OCI-LY1 (cell line): ENCODE data around the gene TXNIP.

Experiments used
- H2AFZ ChIP-seq: fragments of 200-600 bp; sonication (generic), shearing (Covaris generic); 2 replicates; pipeline ENCODE4 v1.6.0; 2014; ENCODE audit warnings: antibody characterized with exemption, mild to moderate bottlenecking, low read length
- H3F3A ChIP-seq: fragments of 200-600 bp; sonication (generic), shearing (Covaris generic); 2 replicates; pipeline ENCODE4 v1.6.0; 2014; ENCODE audit warnings: mild to moderate bottlenecking, antibody characterized with exemption, low read length, moderate library complexity; ENCODE audit not compliant: insufficient read depth
- H3K27ac ChIP-seq: fragments of 200-600 bp; sonication (generic); 2 replicates; pipeline ENCODE4 v1.5.1; 2014; ENCODE audit warnings: low read length, mixed run types, mild to moderate bottlenecking, low read depth; ENCODE audit not compliant: poor library complexity, severe bottlenecking
- H3K27me3 ChIP-seq: fragments of 200-600 bp; sonication (generic); 2 replicates; pipeline ENCODE4 v1.6.0; 2014; ENCODE audit warnings: antibody characterized with exemption, mild to moderate bottlenecking, low read length, moderate library complexity; ENCODE audit not compliant: insufficient read depth
- H3K36me3 ChIP-seq: fragments of 200-600 bp; sonication (generic); 2 replicates; pipeline ENCODE4 v1.6.1; 2014; ENCODE audit warnings: mild to moderate bottlenecking, antibody characterized with exemption, low read length, moderate library complexity, mixed read lengths; ENCODE audit not compliant: insufficient read depth
- H3K4me1 ChIP-seq: fragments of 200-600 bp; sonication (generic); 2 replicates; pipeline ENCODE4 v1.5.1; 2014; ENCODE audit warnings: mild to moderate bottlenecking, low read length, moderate library complexity; ENCODE audit not compliant: insufficient read depth, severe bottlenecking
- H3K4me2 ChIP-seq: fragments of 200-600 bp; sonication (generic), shearing (Covaris generic); 2 replicates; pipeline ENCODE4 v1.6.1; 2014; ENCODE audit warnings: low read length
- H3K4me3 ChIP-seq: fragments of 200-600 bp; sonication (generic); 2 replicates; pipeline ENCODE4 v1.5.1; 2014; ENCODE audit warnings: low read length, low read depth, mild to moderate bottlenecking, mixed read lengths; ENCODE audit not compliant: poor library complexity, severe bottlenecking
- H3K79me2 ChIP-seq: fragments of 200-600 bp; shearing (Covaris generic); 2 replicates; pipeline ENCODE4 v1.6.1; 2016; ENCODE audit warnings: mixed run types, low read length, mixed read lengths; ENCODE audit not compliant: insufficient read depth
- H3K9ac ChIP-seq: fragments of 200-600 bp; sonication (generic), shearing (Covaris generic); 2 replicates; pipeline ENCODE4 v1.6.1; 2014; ENCODE audit warnings: mild to moderate bottlenecking, low read length, mixed read lengths
- H3K9me2 ChIP-seq: fragments of 200-600 bp; sonication (generic), shearing (Covaris generic); 2 replicates; pipeline ENCODE4 v1.6.1; 2014; ENCODE audit warnings: low read depth, mild to moderate bottlenecking, low read length, mixed read lengths
- H3K9me3 ChIP-seq: fragments of 200-600 bp; shearing (Covaris generic); 2 replicates; pipeline ENCODE4 v1.6.1; 2014; ENCODE audit warnings: low read length, mixed read lengths
- H4K20me1 ChIP-seq: fragments of 200-600 bp; sonication (generic), shearing (Covaris generic); 2 replicates; pipeline ENCODE4 v1.6.0; 2016; ENCODE audit warnings: mild to moderate bottlenecking, low read length; ENCODE audit not compliant: insufficient read depth
- CTCF ChIP-seq: fragments of 200-600 bp; sonication (generic), shearing (Covaris generic); IDR thresholded peaks from 2 replicates; pipeline ENCODE4 v1.5.1; 2017; ENCODE audit warnings: mild to moderate bottlenecking, antibody characterized with exemption, low read length, moderate library complexity, mixed read lengths
- EZH2 ChIP-seq: fragments of 200-600 bp; sonication (generic), shearing (Covaris generic); IDR thresholded peaks from 2 replicates; pipeline ENCODE4 v1.8.0; 2017; ENCODE audit warnings: borderline replicate concordance, mixed run types, mild to moderate bottlenecking, antibody characterized with exemption, low read length, moderate library complexity, mixed read lengths

Gene TXNIP

DNA sequence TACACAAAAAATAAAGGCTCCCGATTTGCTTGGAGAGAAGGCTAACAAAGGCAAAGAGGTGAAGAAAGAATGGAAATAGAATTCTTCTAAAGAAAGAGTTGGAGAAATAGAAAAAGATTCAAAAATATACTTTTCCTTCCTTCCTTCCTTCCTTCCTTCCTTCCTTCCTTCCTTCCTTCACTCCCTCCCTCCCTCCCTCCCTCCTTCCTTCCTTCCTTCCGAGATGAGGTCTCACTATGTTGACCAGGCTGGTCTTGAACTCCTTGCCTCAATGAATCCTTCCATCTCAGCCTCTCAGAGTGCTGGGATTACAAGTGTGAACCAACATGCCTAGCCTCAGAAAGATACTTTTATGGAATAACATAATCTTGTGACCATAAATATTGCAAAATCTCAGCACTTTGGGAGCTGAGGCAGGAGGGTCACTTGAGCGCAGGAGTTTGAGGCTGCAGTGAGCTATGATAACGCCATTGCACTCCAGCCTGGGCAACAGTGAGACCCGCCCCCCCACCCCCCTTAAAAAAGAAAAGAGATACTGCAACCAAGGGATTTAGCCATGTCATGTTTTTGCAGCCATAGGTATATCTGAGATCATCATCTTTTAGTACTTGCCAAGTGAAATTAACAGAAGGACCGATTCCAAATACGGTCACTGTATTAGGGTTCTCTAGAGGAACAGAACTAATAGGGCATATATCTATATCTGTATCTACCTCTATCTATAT, 26.2 kb upstream of the TXNIP start:
- no peak overlapping the region for H2AFZ ChIP-seq
- no peak overlapping the region for H3K4me3 ChIP-seq
- H3K36me3 ChIP-seq, result no peaks in the 10 kb centered on the region
- no peaks in the 10 kb centered on the region for H3F3A ChIP-seq
- H4K20me1 ChIP-seq, result no peaks in the 10 kb centered on the region
- H3K27ac ChIP-seq, result no peak overlapping the region
- TF ChIP-seq CTCF, result no peak
- no peak for TF ChIP-seq EZH2
- H3K4me2 ChIP-seq, result no peak overlapping the region
- H3K4me1 ChIP-seq, result no peaks in the 10 kb centered on the region
- no peaks in the 10 kb centered on the region for H3K9me2 ChIP-seq
- H3K79me2 ChIP-seq, result no peaks in the 10 kb centered on the region
- H3K9me3 ChIP-seq, result no peaks in the 10 kb centered on the region
- no peaks in the 10 kb centered on the region; the same call in 1 of the 2 replicates for H3K27me3 ChIP-seq
- H3K9ac ChIP-seq, result no peak overlapping the region

- Histone ChIP-seq H3K36me3 (no peaks in the 10 kb centered on the region), H3K4me1 (no peaks in the 10 kb centered on the region), H3K4me2 (no peak within 1 kb of the TSS), H3K4me3 (no peak within 1 kb of the TSS), H2AFZ (no peak within 1 kb of the TSS), H3K79me2 (no peaks in the 10 kb centered on the region), H4K20me1 (no peaks in the 10 kb centered on the region), H3K9ac (no peak within 1 kb of the TSS), H3K9me3 (no peaks in the 10 kb centered on the region), H3K27me3 (no peaks in the 10 kb centered on the region; the same call in 1 of the 2 replicates), H3K27ac (no peak within 1 kb of the TSS), H3K9me2 (no peaks in the 10 kb centered on the region), H3F3A (no peaks in the 10 kb centered on the region)
- no peak for TF ChIP-seq EZH2
- TF ChIP-seq CTCF, result no peak
Observed at GRCh38 chr1:146021622-146022402, 25.4 kb upstream of the TXNIP start, which contains the start of gene HJV. Gene HJV, minus strand, starts transcription at chr1:146021735. Its CDS starts 1,504 bp downstream, at chr1:146020231.

DNA sequence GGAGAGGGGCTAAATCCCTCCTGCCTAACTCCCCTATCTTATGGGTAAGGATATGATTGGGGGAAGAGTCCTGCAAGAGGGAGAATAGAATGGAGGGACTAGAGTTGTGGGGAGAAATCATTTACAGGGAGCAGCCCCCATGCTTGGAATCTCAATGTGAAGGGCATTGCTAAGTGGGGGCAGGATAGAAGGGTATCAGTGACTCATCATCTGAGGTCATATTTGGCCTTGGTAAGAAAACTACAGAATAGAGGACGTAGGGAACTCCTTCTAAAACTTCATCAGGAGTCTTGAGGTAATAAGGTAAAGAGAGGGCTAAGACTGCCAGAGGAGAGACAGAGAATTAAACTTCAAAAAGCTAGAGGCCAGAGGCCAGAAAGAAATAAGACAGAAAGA, 24.7 kb upstream of the TXNIP start:
- Histone ChIP-seq H3K4me2 (no peak overlapping the region), H4K20me1 (no peaks in the 10 kb centered on the region), H3K9me2 (no peaks in the 10 kb centered on the region), H3K27ac (no peak overlapping the region), H3K9ac (no peak overlapping the region), H3K36me3 (no peaks in the 10 kb centered on the region), H3K79me2 (no peaks in the 10 kb centered on the region), H3K27me3 (no peaks in the 10 kb centered on the region; the same call in 1 of the 2 replicates), H3K4me1 (no peaks in the 10 kb centered on the region), H2AFZ (no peak overlapping the region), H3K9me3 (no peaks in the 10 kb centered on the region), H3F3A (no peaks in the 10 kb centered on the region), H3K4me3 (no peak overlapping the region)
- TF ChIP-seq EZH2 (no peak), CTCF (no peak)
